AG04449 (cell line): ENCODE results near the gene TEPSIN.

Experiments used
- CTCF ChIA-PET: fragments of 350-600 bp; formaldehyde crosslinking; extraction: SDS; loops from one replicate; lab custom pipeline; 2021; ENCODE audit warnings: antibody characterized with exemption; lab: Yijun Ruan, JAX
- POLR2A ChIA-PET: fragments of 400-600, 350-600 bp; formaldehyde crosslinking; extraction: SDS; loops from one replicate; lab custom pipeline; 2020; ENCODE audit warnings: antibody characterized with exemption, inconsistent platforms; lab: Yijun Ruan, JAX
- DNase-seq: peaks from one replicate; pipeline ENCODE4 v3.0.0-alpha.2; 2010; ENCODE audit warnings: low read depth, low spot score
- H3K4me3 ChIP-seq: 2 replicates; pipeline ENCODE4 v1.5.1; 2011; ENCODE audit warnings: low read depth, mild to moderate bottlenecking, control low read depth, low read length
- CTCF ChIP-seq: IDR thresholded peaks from one replicate; pipeline ENCODE4 v1.5.1; 2011; ENCODE audit warnings: mild to moderate bottlenecking, moderate library complexity, low read length, control low read depth, inconsistent platforms; ENCODE audit not compliant: insufficient read depth; ENCODE audit errors: missing control alignments

The TEPSIN gene

GRCh38 chr17:81272616-81273015, 33.8 kb upstream of the TEPSIN start:
- POLR2A ChIA-PET, result no interaction called here
- no peak for DNase-seq
- H3K4me3 ChIP-seq, result no peak overlapping the region
- CTCF ChIA-PET, result interaction anchor here (1.0 kb wide), 1 partner anchor 212 kb away, joined by 3 read pairs; no protein-coding TSS in a partner anchor
- TF ChIP-seq CTCF, result no peak

GRCh38 chr17:81271226-81271625, 32.4 kb upstream of the TEPSIN start:
- CTCF ChIA-PET, result interaction anchor here (1.4 kb wide), 1 partner anchor 20 kb away, joined by 4 read pairs; no protein-coding TSS in a partner anchor
- TF ChIP-seq CTCF, result no peak
- POLR2A ChIA-PET, result no interaction called here
- DNase-seq, result no peak
- H3K4me3 ChIP-seq, result no peak overlapping the region

- no peak overlapping the region for H3K4me3 ChIP-seq
- CTCF ChIA-PET, result no interaction called here
- no peak for TF ChIP-seq CTCF
- no peak for DNase-seq
- POLR2A ChIA-PET, result no interaction called here
These were observed 31.4 kb upstream of the TEPSIN start for GRCh38 chr17:81270279-81270678.

- ChIA-PET CTCF (interaction anchor here (1.2 to 3.5 kb wide), 4 partner anchors 9 to 25 kb away, joined by 5 to 11 read pairs (median 6); no protein-coding TSS in a partner anchor), POLR2A (no interaction called here)
- TF ChIP-seq CTCF, result no peak
- DNase-seq, result no peak
- no peak overlapping the region for H3K4me3 ChIP-seq
These were observed 28.7 kb upstream of the TEPSIN start for GRCh38 chr17:81267390-81268067.

- ChIA-PET CTCF (interaction anchor here (1.2 to 3.5 kb wide), 3 partner anchors 11 to 26 kb away, joined by 4 to 11 read pairs (median 5); no protein-coding TSS in a partner anchor), POLR2A (no interaction called here)
- no peak overlapping the region for H3K4me3 ChIP-seq
- no peak for TF ChIP-seq CTCF
- no peak for DNase-seq
These were observed 26.7 kb upstream of the TEPSIN start for GRCh38 chr17:81265576-81265975.

GRCh38 chr17:81264640-81265039, 25.8 kb upstream of the TEPSIN start:
- TF ChIP-seq CTCF, result no peak
- DNase-seq, result no peak
- no peak overlapping the region for H3K4me3 ChIP-seq
- ChIA-PET POLR2A (no interaction called here), CTCF (interaction anchor here (0.8 to 3.5 kb wide), 3 partner anchors 12 to 220 kb away, joined by 3 to 11 read pairs (median 5); no protein-coding TSS in a partner anchor)
